Measurements from ENCODE around the gene CRYBA1. TPM values are rescaled to one million over a fixed set of nuclear protein-coding genes. Genes with fewer than 3 reads are reported as not detected.
A peak's percentile ranks its signal among the peaks of the same experiment; 100 is the strongest.
"Not testable (repeated sequence)": the region's sequence is repeated elsewhere in the genome, so short reads cannot be mapped to it uniquely, and the experiment has no call there.

Gene CRYBA1
- not detected for total RNA-seq (2013)
- not detected for polyA plus RNA-seq
- polyA minus RNA-seq = not detected in 2 replicates
- total RNA-seq = 0 to 0.15 (median 0) reads per million in 11 experiments

DNA sequence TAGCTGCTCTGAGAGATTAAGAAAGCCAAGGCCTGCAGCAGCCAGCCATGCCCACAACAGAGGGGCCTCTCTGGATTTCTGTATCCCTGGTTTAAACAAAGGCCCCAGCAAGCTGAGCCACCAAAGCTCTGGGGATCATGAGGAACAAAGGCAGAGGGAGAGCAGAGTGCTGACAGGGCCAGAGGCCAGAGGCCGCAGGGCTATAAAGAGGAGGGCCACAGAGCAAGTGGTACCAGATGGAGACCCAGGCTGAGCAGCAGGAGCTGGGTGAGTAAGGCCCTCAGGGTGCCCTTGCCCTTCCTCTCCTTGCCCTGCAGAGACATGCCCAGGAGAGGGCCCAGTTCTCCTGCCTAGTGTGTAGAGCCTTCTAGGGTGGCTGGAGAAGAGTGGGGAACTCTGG is at the start of gene CRYBA1:
TSS of gene CRYBA1 (plus strand) at position 232 of the 400 bp plus-strand sequence. CDS start at position 237, 5 bp downstream.
- Histone ChIP-seq H3K4me2 (replicated peaks; ENCODE audit: extremely low read depth, low read length, poor library complexity, severe bottlenecking) (no peak within 1 kb of the TSS), H3K4me1 (ENCODE audit: control insufficient read depth in 1 of 2, insufficient read depth in 2 of 2, low read length in 2 of 2) (peaks cover 22 to 33% of the 10 kb centered on the region in 2 donors), H2AFZ (ENCODE audit: insufficient read depth, low read depth, low read length, poor library complexity, severe bottlenecking) (no peak within 1 kb of the TSS), H3K27me3 (ENCODE audit: control insufficient read depth in 2 of 2, insufficient read depth in 2 of 2, low read length in 2 of 2) (no peaks in the 10 kb centered on the region), H3K27ac (ENCODE audit: low read depth in 1 of 2, low read length in 2 of 2) (no peak within 1 kb of the TSS), H3K9ac (ENCODE audit: insufficient read depth, low read length, poor library complexity, severe bottlenecking) (no peak within 1 kb of the TSS), H3K4me3 (replicated peaks in 1 of 3; ENCODE audit: low read depth in 2 of 3, low read length in 3 of 3) (no peak within 1 kb of the TSS), H3K9me3 (replicated peaks in 1 of 2; ENCODE audit: control insufficient read depth in 1 of 2, insufficient read depth in 1 of 2, low read length in 2 of 2) (no peaks in the 10 kb centered on the region), H3K36me3 (replicated peaks in 1 of 2; ENCODE audit: control insufficient read depth in 1 of 2, insufficient read depth in 2 of 2, low read length in 2 of 2) (peaks cover 0 to 12% of the 10 kb centered on the region in 2 donors), H4K20me1 (ENCODE audit: insufficient read depth, low read length) (peaks cover 14% of the 10 kb centered on the region), H3K79me2 (ENCODE audit: insufficient read depth, low read length) (no peaks in the 10 kb centered on the region)
- peak within 1 kb of the TSS in 4 of 7 donors; percentile 12 to 53 (median 40) for H3K27ac Mint-ChIP-seq
- H3K27me3 Mint-ChIP-seq (ENCODE audit: low read depth in 3 of 3) = no peaks in the 10 kb centered on the region
- peaks cover 29% of the 10 kb centered on the region for H3K4me1 Mint-ChIP-seq
- no peak within 1 kb of the TSS for H3K4me3 Mint-ChIP-seq
- WGBS (ENCODE audit: insufficient coverage) = 89% methylated on average over 1 of the region's 1 CpG
- TF ChIP-seq, protein P1, sequence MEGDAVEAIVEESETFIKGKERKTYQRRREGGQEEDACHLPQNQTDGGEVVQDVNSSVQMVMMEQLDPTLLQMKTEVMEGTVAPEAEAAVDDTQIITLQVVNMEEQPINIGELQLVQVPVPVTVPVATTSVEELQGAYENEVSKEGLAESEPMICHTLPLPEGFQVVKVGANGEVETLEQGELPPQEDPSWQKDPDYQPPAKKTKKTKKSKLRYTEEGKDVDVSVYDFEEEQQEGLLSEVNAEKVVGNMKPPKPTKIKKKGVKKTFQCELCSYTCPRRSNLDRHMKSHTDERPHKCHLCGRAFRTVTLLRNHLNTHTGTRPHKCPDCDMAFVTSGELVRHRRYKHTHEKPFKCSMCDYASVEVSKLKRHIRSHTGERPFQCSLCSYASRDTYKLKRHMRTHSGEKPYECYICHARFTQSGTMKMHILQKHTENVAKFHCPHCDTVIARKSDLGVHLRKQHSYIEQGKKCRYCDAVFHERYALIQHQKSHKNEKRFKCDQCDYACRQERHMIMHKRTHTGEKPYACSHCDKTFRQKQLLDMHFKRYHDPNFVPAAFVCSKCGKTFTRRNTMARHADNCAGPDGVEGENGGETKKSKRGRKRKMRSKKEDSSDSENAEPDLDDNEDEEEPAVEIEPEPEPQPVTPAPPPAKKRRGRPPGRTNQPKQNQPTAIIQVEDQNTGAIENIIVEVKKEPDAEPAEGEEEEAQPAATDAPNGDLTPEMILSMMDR (IDR thresholded peaks at IDR 0.05) = no peak
- intact Hi-C loops (cut with micrococcal nuclease) = no loop called here
- H3K36me3 Mint-ChIP-seq = peaks cover 4 to 10% of the 10 kb centered on the region in 2 donors
- no peak for DNase-seq
- peaks cover 0 to 2% (median 0%) of the 10 kb centered on the region in 7 donors for H3K9me3 Mint-ChIP-seq

DNA sequence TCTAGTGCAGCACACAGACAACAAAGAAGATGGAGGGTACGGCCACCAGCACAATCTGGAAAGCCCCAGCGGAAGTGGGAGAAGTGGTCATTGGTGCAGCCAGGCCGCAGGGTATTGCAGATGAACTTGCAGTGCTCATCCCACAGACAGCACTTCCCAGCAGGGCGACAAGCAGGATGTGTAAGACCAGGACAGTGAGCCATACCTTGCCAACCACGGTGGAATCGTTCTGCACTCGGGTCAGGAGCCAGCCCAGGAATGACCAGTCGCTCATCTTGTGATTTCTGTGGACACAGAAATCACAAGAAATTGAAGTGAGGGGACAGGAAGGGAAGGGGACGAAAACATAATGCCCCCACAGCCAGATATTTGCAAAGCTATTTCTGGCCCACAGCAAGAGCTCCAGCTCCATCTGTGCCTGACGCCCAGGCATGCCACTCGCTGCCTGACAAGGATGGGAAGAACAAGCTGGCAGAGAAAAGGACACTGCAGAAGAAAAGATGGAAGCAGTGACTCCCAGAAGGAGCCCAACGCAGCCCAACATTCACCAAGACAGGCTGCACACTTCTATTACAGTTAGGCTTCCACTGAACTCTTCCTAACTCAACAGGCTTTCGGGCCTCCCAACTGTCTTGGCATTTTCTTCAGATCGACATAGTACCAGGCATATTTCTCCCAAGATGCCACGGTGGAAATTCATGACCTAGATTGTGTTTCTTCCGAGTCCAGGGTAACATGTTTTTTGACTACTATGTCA is 49.0 kb upstream of the CRYBA1 start:
- Histone ChIP-seq H3K36me3 (replicated peaks in 1 of 2; ENCODE audit: control insufficient read depth in 1 of 2, insufficient read depth in 2 of 2, low read length in 2 of 2) (no peaks in the 10 kb centered on the region), H4K20me1 (ENCODE audit: insufficient read depth, low read length) (no peaks in the 10 kb centered on the region), H2AFZ (ENCODE audit: insufficient read depth, low read depth, low read length, poor library complexity, severe bottlenecking) (no peak overlapping the region), H3K4me3 (replicated peaks in 1 of 3; ENCODE audit: low read depth in 2 of 3, low read length in 3 of 3) (no peak overlapping the region), H3K4me1 (ENCODE audit: control insufficient read depth in 1 of 2, insufficient read depth in 2 of 2, low read length in 2 of 2) (peaks cover 57 to 60% of the 10 kb centered on the region in 2 donors), H3K9me3 (replicated peaks in 1 of 2; ENCODE audit: control insufficient read depth in 1 of 2, insufficient read depth in 1 of 2, low read length in 2 of 2) (no peaks in the 10 kb centered on the region), H3K4me2 (replicated peaks; ENCODE audit: extremely low read depth, low read length, poor library complexity, severe bottlenecking) (no peak overlapping the region), H3K9ac (ENCODE audit: insufficient read depth, low read length, poor library complexity, severe bottlenecking) (no peak overlapping the region), H3K27me3 (ENCODE audit: control insufficient read depth in 2 of 2, insufficient read depth in 2 of 2, low read length in 2 of 2) (no peaks in the 10 kb centered on the region), H3K79me2 (ENCODE audit: insufficient read depth, low read length) (no peaks in the 10 kb centered on the region), H3K27ac (ENCODE audit: low read depth in 1 of 2, low read length in 2 of 2) (peak overlapping the region in 1 of 2 donors; percentile 89)
- TF ChIP-seq, protein P1 (IDR thresholded peaks at IDR 0.05) = no peak
- WGBS (ENCODE audit: insufficient coverage) = 74% methylated on average over 15 of the region's 16 CpGs
- H3K27ac Mint-ChIP-seq = peak overlapping the region in 5 of 7 donors; percentile 42 to 95 (median 50)
- peaks cover 0 to 1% of the 10 kb centered on the region in 2 donors for H3K36me3 Mint-ChIP-seq
- no peak overlapping the region for H3K4me3 Mint-ChIP-seq
- no peaks in the 10 kb centered on the region for H3K9me3 Mint-ChIP-seq
- peaks cover 58% of the 10 kb centered on the region for H3K4me1 Mint-ChIP-seq
- DNase-seq = peak in 2 of 3 donors; percentile 26 to 66
- intact Hi-C loops (cut with micrococcal nuclease) = no loop called here
- H3K27me3 Mint-ChIP-seq (ENCODE audit: low read depth in 3 of 3) = peaks cover 0 to 6% (median 1%) of the 10 kb centered on the region in 3 donors

DNA sequence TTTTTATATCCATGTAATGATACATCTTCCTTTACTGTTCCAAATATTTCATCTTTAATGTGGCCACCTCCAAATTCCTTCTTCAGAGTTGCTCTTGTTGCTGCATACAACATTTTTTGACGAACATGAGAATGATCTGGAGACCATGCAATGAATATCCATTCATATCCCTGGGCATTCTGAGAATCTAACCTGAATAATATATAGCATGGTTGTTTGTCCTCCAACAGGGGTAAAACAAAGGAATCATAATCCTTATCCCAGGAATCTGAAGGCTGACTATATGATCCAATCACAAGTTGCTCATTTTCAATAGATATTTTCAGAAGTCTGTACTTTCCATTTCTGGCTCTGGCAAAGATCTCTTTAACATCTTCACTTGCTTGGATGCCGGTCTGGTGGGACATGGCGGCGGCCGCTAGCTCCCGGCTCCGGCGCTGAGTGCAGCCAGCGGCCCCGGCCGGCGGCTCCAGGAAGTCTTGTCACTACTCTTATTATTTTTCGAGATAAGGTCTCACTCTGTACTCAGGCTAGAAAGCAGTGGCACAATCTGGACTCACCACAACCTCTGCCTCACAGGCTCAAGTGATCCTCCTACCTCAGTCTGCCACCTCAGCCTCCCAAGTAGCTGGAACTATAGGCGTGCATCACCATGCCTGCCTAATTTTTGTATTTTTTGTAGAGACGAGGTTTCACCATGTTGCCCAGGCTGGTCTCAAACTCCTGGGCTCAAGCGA is 42.4 kb upstream of the CRYBA1 start:
- H3K9me3 ChIP-seq (replicated peaks in 1 of 2; ENCODE audit: control insufficient read depth in 1 of 2, insufficient read depth in 1 of 2, low read length in 2 of 2); H3K27ac Mint-ChIP-seq; H3K4me2 ChIP-seq (replicated peaks; ENCODE audit: extremely low read depth, low read length, poor library complexity, severe bottlenecking); H3K36me3 ChIP-seq (replicated peaks in 1 of 2; ENCODE audit: control insufficient read depth in 1 of 2, insufficient read depth in 2 of 2, low read length in 2 of 2); H3K27ac ChIP-seq (ENCODE audit: low read depth in 1 of 2, low read length in 2 of 2); H3K4me3 ChIP-seq (replicated peaks in 1 of 3; ENCODE audit: low read depth in 2 of 3, low read length in 3 of 3); H3K9me3 Mint-ChIP-seq; H3K27me3 ChIP-seq (ENCODE audit: control insufficient read depth in 2 of 2, insufficient read depth in 2 of 2, low read length in 2 of 2); H3K9ac ChIP-seq (ENCODE audit: insufficient read depth, low read length, poor library complexity, severe bottlenecking); intact Hi-C loops (cut with micrococcal nuclease); DNase-seq; H3K79me2 ChIP-seq (ENCODE audit: insufficient read depth, low read length); H4K20me1 ChIP-seq (ENCODE audit: insufficient read depth, low read length); H3K36me3 Mint-ChIP-seq; H3K27me3 Mint-ChIP-seq (ENCODE audit: low read depth in 3 of 3): not testable (repeated sequence)
- Histone ChIP-seq H2AFZ (ENCODE audit: insufficient read depth, low read depth, low read length, poor library complexity, severe bottlenecking) (peak overlapping the region; percentile 13), H3K4me1 (ENCODE audit: control insufficient read depth in 1 of 2, insufficient read depth in 2 of 2, low read length in 2 of 2) (peaks cover 14% of the 10 kb centered on the region in 2 donors)
- H3K4me1 Mint-ChIP-seq = peaks cover 23% of the 10 kb centered on the region
- WGBS (ENCODE audit: insufficient coverage) = 63% methylated on average over 13 of the region's 16 CpGs
- H3K4me3 Mint-ChIP-seq = peak overlapping the region in 1 of 2 donors; percentile 26

Measured in CD14-positive monocyte (primary cell).